HG03064 (cell line): ENCODE measurements around the gene ARPC4.
"Not testable (repeated sequence)": the region's sequence is repeated elsewhere in the genome, so short reads cannot be mapped to it uniquely, and the experiment has no call there.

Experiments
- ATAC-seq: cut with Tn5 transposase; IDR thresholded peaks from one replicate; pipeline ENCODE4 v1.9.1; 2021; ENCODE audit warnings: low read depth; ENCODE audit not compliant: unreplicated experiment

The ARPC4 gene

GRCh38 chr3:9769426-9770275, 23.2 kb upstream of the ARPC4 start, which contains the start of gene CAMK1:
Gene CAMK1, minus strand, starts transcription at chr3:9769947. Its CDS starts 2,198 bp downstream, at chr3:9767749.
- no peak for ATAC-seq

DNA sequence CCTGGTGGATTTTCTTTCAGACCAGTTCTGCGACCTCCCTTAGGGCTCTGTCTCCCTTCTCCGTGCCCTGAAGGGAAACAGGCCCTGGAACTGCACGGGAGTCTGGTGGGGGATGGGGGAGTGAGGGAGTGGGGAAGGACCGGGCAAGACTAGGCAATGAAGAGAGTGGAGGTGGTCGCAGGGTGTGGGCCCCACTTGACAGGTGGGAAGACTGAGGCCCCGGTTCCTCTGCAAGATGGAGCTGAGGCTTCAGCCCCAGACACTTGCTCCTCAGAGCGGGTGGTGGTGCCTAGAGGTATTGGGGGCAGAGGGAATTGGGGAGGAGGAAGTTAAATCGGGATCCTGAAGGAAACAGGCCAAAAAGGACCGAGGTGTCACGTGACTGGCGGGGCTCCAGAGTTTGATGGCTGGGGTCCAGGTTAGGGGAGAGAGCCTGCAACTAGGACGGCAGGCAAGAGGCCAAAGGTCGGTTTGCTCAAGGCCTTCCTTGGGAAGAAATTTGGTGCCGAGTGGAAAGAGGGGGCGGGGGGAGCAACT, 22.5 kb upstream of the ARPC4 start:
- no peak for ATAC-seq

DNA sequence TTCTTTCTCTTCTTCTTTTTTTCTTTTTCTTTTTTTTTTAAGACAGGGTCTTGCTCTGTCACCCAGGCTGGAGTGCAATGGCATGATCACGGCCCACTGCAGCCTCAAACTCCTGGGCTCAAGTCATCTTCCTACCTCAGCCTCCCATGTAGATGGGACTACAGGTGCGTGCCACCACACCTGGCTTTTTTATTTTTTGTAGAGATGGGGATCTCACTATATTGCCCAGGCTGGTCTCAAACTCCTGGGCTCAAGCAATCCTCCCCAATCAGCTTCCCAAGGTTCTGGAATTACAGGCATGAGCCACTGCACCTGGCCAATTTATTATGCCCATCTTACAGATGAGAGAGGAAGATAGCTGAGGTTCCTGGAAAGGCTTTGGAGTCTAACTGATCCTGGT, 21.9 kb upstream of the ARPC4 start:
- not testable (repeated sequence) for ATAC-seq

DNA sequence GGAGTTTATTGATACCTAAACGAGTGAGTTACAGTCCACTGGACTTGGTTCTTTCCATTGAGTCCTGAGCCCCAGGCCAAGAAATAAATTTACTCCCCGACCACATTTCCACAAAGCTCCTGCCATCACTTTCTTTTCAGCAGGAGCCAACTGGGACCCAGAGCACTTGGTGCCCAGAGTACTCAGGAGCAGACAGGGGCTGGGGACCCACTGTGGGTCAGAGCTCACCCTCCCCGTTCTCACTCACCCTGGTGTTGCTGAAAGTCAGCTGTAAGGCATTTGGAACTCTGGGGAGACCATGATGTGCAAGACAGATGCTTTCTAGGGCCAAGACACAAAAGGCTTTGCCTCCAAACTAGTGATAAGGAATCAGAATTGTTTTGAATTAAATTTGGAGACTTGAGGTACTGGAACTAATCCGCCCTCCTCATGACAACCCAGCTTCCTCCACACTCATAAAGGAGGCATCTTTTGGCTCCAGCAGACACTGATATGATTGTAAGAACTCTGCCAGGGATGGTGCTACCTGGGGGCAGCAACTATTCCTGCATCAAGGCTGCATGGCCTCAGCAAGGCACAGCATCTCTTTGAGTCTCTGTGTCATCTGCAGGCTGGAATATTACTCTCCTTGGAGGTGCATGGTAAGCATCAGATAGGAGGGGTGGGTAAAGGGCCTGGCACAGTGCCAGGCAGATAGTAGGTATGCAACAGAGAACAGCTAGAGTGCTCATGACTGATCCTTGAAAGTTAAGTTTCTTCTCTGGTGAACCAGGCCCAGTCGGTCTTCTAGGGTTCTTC, 15.8 kb upstream of the ARPC4 start:
- ATAC-seq: no peak

GRCh38 chr3:9777694-9778021, 15.2 kb upstream of the ARPC4 start:
- no peak for ATAC-seq

DNA sequence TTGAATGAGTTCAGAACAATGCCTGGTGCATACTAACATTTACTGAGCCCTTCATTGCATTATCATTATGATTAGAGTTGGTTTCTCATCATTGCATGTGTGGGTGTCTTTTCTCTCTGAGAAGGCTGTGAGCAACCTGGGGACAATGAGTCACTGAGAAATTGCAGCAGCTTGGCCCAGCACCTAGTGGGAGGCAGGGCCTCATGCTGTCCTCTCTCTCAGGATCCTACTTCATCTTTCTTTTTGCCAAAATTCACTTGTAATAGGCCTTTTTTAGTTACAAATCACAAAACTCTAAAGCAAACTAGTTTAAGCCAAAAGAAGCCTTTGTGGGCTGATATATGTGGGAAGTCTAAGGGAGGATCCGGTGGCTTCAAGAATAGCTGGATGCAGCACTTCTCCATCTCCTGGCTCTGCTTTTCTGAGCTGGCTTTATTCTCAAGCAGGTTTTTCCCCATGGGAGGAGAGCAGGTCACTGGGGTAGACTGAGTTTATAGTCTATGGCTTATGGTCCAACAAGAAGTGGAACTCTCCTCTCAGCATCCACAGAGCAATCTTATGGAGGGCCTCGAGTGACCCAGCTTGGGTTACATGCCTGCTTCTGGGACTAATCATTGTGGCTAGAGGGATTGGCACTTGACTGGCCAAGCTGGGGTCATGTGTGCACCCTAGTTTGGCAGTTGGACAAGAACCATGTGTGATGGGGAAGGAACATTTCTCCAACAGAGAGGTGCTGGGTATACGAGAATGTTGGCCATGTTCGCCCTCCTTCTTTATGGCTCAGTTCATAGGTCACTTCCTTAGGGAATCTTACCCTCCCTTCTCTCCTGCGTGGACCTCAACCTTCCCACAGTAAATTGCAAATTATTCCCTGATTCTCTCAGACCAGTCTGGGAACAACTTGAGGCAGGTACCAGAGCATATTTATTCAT, 14.5 kb upstream of the ARPC4 start:
- ATAC-seq: no peak

DNA sequence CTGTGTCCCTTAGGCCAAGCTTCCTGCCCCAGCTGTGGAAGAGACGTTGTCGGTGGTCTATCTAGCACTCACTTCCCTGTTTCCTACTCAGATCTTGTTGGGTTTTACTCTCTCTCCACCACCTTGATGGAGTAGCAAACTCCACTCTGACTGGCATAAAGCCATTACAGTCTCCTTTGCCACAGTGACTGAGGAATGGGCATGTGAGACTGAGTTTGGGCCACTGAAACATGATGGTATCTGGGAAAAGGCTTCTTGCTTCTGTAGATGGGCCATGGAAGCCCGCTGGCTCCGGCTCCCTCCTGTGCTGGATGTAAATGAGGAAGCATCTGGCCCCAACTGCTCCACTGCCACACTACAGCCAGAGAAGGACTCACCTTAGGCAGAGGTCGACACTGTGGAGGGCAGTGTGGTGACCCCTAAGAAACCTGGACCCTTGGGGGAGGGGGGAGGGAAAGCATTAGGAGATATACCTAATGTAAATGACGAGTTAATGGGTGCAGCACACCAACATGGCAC, 13.7 kb upstream of the ARPC4 start:
- no peak for ATAC-seq

- peak; percentile 58 for ATAC-seq
Observed at GRCh38 chr3:9779721-9780457, 13.0 kb upstream of the ARPC4 start.

DNA sequence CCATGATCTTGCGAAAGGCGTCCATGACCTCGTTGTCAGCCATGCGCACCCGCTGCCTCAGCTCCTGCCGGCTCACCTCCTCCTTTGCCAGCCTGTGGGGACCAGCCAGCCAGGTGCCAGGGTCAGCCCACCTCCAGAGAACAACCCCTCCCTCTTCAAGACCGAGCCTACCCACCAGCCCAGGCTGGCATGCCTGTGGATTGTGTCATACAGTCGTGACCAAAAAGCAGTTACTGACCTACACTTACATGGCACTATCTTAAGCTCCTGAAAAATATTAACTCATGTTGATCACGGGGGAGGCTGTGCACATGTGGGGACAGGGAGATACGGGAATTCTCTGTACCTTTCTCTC, 12.4 kb upstream of the ARPC4 start:
- no peak for ATAC-seq

DNA sequence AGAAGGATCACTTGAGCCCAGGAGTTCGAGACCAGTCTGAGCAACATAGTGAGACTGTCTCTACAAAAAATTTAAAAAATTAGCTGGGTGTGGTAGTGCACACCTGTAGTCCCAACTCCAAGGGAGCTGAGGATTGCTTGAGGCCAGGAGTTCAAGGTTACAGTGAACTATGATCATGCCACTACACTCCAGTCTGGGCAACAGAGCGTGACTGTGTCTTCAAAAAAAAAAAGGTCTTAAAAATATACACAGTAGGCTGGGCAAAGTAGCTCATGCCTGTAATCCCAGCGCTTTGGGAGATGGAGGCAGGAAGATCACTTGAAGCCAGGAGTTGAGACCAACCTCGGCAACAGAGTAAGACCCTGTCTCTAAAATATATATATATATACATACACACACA, 12.0 kb upstream of the ARPC4 start:
- ATAC-seq: no peak

GRCh38 chr3:9781551-9781950, 11.3 kb upstream of the ARPC4 start:
- no peak for ATAC-seq

GRCh38 chr3:9781978-9782603, 10.8 kb upstream of the ARPC4 start:
- no peak for ATAC-seq

GRCh38 chr3:9782770-9783169, 10.1 kb upstream of the ARPC4 start:
- no peak for ATAC-seq

DNA sequence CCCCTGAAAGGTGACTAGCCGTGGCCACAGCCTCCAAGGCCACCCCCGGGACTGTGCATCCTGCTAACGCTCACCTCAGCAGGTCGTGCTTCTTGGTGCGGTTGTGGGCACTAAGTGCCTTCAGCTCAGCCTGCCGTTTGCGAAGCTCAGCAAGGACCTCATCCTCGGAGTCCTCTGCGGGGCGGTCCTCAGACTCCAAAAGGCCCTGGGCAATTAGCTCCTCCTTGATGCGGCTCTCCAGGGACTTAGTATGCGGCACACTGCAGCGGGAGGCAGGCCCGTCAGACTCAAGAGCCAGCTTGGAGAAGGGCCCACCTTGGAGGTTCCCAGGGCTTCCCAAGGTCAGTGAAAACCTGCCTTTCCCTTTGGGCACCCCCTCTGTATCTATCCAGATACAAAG, 8.9 kb upstream of the ARPC4 start:
- no peak for ATAC-seq

DNA sequence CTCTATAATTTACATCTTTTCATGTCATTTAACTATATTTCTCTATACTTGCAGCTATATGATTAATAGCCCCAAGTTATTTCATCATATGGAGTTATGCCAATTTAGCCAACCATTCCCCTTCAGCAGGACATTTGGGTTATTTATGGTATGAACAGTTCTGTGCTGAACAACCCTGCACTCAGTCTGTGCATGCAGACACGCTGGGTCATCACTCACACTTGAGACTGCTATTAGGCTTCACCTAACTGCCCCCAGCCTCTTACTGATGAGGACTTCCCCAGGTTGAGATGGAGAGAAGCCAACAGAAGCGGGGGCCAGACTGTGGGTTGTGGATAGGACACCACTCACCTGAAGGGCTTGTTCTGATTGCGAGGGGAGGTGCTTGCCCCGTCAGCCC, 7.9 kb upstream of the ARPC4 start:
- ATAC-seq: no peak

DNA sequence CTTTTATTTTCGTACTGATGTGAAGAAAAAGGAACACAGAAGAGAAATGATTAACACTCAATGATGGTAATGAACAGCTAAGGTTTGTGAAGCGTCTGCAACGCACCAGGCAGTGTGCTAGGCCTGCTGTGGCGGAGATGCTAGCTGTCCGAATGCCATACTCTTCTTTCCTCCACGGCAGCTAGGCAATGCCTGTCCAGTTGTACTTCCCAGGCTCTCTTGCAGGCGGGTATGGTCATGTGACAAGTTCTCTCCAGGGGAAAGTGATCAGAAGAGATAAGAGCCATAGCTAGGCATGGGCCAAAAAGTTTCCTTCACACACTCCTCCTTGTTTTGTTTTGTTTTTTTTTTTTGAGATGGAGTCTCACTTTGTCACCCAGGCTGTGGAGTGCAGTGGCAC, 7.3 kb upstream of the ARPC4 start:
- ATAC-seq: no peak

DNA sequence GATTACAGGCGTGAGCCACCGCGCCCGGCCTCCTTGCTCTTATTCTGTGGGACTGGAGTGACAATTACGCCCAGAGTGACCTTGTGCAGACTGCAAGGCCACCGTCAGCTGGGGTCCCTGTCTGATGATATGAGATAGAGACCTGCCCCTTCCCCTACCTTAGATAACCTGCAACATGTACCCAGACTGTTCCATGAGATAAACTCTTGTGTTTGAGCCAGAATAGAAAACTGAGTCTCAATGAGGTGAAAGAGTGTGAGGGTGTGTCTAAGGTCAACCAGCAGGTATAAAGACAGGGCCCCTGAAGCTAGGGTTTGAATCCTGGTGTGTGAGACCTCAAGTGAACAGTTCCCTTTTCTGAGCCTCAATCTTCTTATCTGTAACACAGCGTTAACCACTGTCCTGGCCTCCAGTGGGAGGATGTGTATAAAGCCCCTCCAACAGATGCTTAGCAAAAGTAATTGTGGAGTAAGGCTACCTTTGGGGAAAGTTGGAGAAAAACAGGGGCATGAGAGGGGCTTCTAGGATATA, 6.6 kb upstream of the ARPC4 start:
- ATAC-seq: no peak

- no peak for ATAC-seq
Observed at GRCh38 chr3:9786825-9787669, 5.8 kb upstream of the ARPC4 start.
